HG03342 (cell line): ENCODE measurements around the gene C1orf35.

Experiments
- ATAC-seq: cut with Tn5 transposase; IDR thresholded peaks from one replicate; pipeline ENCODE4 v1.9.1; 2021; ENCODE audit warnings: mild to moderate bottlenecking, moderate library complexity; ENCODE audit not compliant: unreplicated experiment

C1orf35 gene

GRCh38 chr1:228095938-228096337, 7.2 kb downstream of the C1orf35 start:
- no peak for ATAC-seq

- no peak for ATAC-seq
Measured at GRCh38 chr1:228095161-228095560, 8.0 kb downstream of the C1orf35 start.

GRCh38 chr1:228094432-228095016, 8.6 kb downstream of the C1orf35 start:
- ATAC-seq: no peak

GRCh38 chr1:228093050-228093906, 9.8 kb downstream of the C1orf35 start:
- ATAC-seq: no peak

GRCh38 chr1:228092342-228093049, 10.6 kb downstream of the C1orf35 start:
- no peak for ATAC-seq

- ATAC-seq: no peak
Measured at GRCh38 chr1:228091084-228091483, 12.0 kb downstream of the C1orf35 start.

GRCh38 chr1:228090613-228091081, 12.5 kb downstream of the C1orf35 start:
- no peak for ATAC-seq

- ATAC-seq: peak; percentile 41
Measured at GRCh38 chr1:228089519-228090380, 13.4 kb downstream of the C1orf35 start.

- ATAC-seq: no peak
Measured at GRCh38 chr1:228088586-228089498, 14.3 kb downstream of the C1orf35 start.

- no peak for ATAC-seq
Measured at GRCh38 chr1:228087771-228088251, 15.3 kb downstream of the C1orf35 start.

GRCh38 chr1:228085287-228085951, 17.7 kb downstream of the C1orf35 start:
- no peak for ATAC-seq

GRCh38 chr1:228084797-228085196, 18.3 kb downstream of the C1orf35 start:
- ATAC-seq: no peak

- ATAC-seq: no peak
Measured at GRCh38 chr1:228084325-228084724, 18.8 kb downstream of the C1orf35 start.

- no peak for ATAC-seq
Measured at GRCh38 chr1:228083871-228084278, 19.2 kb downstream of the C1orf35 start.

- peak; percentile 18 for ATAC-seq
Measured at GRCh38 chr1:228082918-228083870, 19.9 kb downstream of the C1orf35 start.

- ATAC-seq: peak; percentile 73
Measured at GRCh38 chr1:228082214-228082917, 20.8 kb downstream of the C1orf35 start, which contains the start of gene ARF1. Gene ARF1, plus strand, starts transcription at chr1:228082708. Its CDS starts 14,407 bp downstream, at chr1:228097115.
